Aorta (tissue), 5 donors: Measurements from ENCODE around the gene ERAP2. TPM values are rescaled to one million over a fixed set of nuclear protein-coding genes. Genes with fewer than 3 reads are reported as not detected.

ENCODE experiments used
- ATAC-seq: fragments of 200-7000 bp; cut with Tn5 transposase; one replicate; pipeline ENCODE4 v1.9.1; 2022; ENCODE audit warnings: moderate library complexity; ENCODE audit not compliant: low FRiP score
- DNase-seq, 2 donors: peaks; one replicate each; pipeline ENCODE4 v3.0.0-alpha.2; 2020
- H3K27ac ChIP-seq, 2 donors: one replicate each; pipeline ENCODE4 v1.5.1; 2013; ENCODE audit warnings: low read length in 2 of 2, mild to moderate bottlenecking in 2 of 2, moderate library complexity in 2 of 2, control low read depth in 1 of 2, inconsistent platforms in 1 of 2, low read depth in 1 of 2
- H3K27me3 ChIP-seq, 2 donors: one replicate each; pipeline ENCODE4 v1.6.1; 2013; ENCODE audit warnings: control low read depth in 1 of 2, low read length in 1 of 2, mild to moderate bottlenecking in 1 of 2, moderate library complexity in 1 of 2; ENCODE audit not compliant: insufficient read depth in 2 of 2, control insufficient read depth in 1 of 2
- H3K36me3 ChIP-seq, 2 donors: one replicate each; pipeline ENCODE4 v1.6.1; 2013; ENCODE audit warnings: control low read depth in 1 of 2, low read length in 1 of 2, mild to moderate bottlenecking in 1 of 2; ENCODE audit not compliant: insufficient read depth in 2 of 2, control insufficient read depth in 1 of 2
- H3K4me1 ChIP-seq, 2 donors: one replicate each; pipeline ENCODE4 v1.6.1; 2013; ENCODE audit warnings: low read length in 2 of 2, control low read depth in 1 of 2, mild to moderate bottlenecking in 1 of 2, moderate library complexity in 1 of 2; ENCODE audit not compliant: insufficient read depth in 2 of 2, control insufficient read depth in 1 of 2
- H3K4me3 ChIP-seq, 2 donors: one replicate each; pipeline ENCODE4 v1.5.1; 2013; ENCODE audit warnings: low read length in 2 of 2, control low read depth in 1 of 2, mild to moderate bottlenecking in 1 of 2
- H3K9me3 ChIP-seq: one replicate; pipeline ENCODE4 v1.6.1; 2013; ENCODE audit warnings: mild to moderate bottlenecking, low read length; ENCODE audit not compliant: control insufficient read depth
- WGBS, 2 donors: extraction: QIAGEN DNeasy Blood & Tissue Kit; methylation state at CpG; one replicate each; pipeline ENCODE4 v1.1.7; 2013; 5-methylcytosine and 5-hydroxymethylcytosine counted together
- intact Hi-C, 2 donors: fragments of 100-400 bp; cut with DNase I; formaldehyde crosslinking; loops; one replicate each; pipeline versions ENCODE4 v1.14.2 to v1.15.0; 2022
- polyA plus RNA-seq, 2 donors: library from polyadenylated mRNA; stranded (reverse); fragments of 200-250 nt; gene quantifications; one replicate each; pipeline ENCODE4 v1.2.3, GENCODE V29; 2013
- total RNA-seq, 2 donors: library from RNA; stranded (reverse); fragmentation: NEBNext Ultra II Directional; extraction: Animal tissue kit (Norgen Biotek cat#: 25700); gene quantifications; one replicate each; pipeline ENCODE4 v1.2.1, GENCODE V29; 2021
- donor health status: healthy with polysubstance abuse.
- donor health status: Bipolar disorder and iron deficiency.
- donor health status: DM: no; HTN: no; CAD: no.
- donor health status: DM: no; HTN: no; CAD: no.
- donor health status: DM: yes; HTN: yes; CAD: no.

Gene ERAP2
- total and polyA plus RNA-seq, 4 donors, result 0.63 to 24.2 (median 5.9) TPM

DNA sequence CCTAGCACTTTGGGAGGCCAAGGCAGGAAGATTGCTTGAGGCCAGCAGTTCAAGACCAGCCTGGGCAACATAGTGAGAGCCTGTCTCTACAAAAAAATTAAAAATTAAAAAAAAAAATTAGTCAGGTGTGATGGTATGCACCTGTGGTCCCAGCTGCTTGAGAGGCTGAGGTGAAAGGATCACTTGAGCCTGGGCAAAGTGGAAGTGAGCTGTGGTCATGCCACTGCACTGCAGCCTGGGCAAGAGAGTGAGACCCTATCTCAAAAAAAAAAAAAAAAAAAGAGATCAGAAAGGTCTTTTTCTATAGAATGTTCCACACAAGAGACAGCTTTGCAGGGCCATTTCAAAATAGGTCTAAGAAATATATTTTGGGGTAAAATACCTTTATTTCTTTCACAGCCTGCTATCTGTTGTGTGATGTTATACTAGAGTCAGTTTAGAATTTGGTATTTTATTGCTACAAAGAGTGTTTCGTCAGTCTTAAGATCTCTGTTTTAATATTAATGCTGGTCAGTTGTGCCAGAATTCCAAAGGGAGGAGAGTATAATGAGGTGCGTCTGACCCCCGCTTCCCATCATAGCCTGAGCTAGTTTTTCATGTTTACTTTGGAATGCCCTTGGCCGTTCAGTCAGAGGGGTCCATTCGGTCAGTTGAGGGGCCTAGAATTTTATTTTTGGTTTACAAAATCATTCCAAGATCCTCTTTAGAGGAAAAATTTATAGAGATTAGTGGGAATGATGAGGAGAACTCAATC is 69.0 kb downstream of the ERAP2 start:
- ATAC-seq (no peak), DNase-seq (no peak)
- Histone ChIP-seq H3K27me3 (no peaks in the 10 kb centered on the region), H3K9me3 (no peaks in the 10 kb centered on the region), H3K4me1 (no peaks in the 10 kb centered on the region), H3K36me3 (no peaks in the 10 kb centered on the region), H3K27ac (no peak overlapping the region), H3K4me3 (no peak overlapping the region)
- intact Hi-C loops, result no loop called here
- 81 to 84% methylated on average over 5 of the region's 5 CpGs for WGBS, 2 donors

DNA sequence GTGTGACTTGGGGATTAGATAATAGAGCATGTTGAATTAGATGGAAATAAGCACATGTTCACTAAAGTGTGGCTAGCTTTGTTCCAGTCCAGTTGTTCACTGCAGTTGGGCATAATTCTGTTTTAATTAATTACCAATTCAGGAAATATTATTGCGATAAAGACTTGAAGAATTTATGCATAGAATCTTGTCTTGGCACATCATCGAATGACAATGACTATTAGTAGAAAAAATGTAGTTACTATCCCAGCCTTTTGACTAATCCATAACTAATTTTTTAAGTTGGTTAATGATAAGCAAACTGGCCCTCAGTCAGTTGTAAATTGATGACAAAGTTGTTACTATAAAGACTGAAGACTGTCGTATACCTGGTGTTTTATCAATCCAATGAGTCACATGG is 70.1 kb downstream of the ERAP2 start:
- no peaks in the 10 kb centered on the region for H3K4me1 ChIP-seq
- no peak overlapping the region for H3K27ac ChIP-seq
- H3K4me3 ChIP-seq, result no peak overlapping the region
- H3K27me3 ChIP-seq, result no peaks in the 10 kb centered on the region
- no peaks in the 10 kb centered on the region for H3K9me3 ChIP-seq
- DNase-seq, result no peak
- ATAC-seq, result no peak
- intact Hi-C loops, result no loop called here
- no peaks in the 10 kb centered on the region for H3K36me3 ChIP-seq
- WGBS, 2 donors, result 94 to 95% methylated on average over 3 of the region's 3 CpGs

DNA sequence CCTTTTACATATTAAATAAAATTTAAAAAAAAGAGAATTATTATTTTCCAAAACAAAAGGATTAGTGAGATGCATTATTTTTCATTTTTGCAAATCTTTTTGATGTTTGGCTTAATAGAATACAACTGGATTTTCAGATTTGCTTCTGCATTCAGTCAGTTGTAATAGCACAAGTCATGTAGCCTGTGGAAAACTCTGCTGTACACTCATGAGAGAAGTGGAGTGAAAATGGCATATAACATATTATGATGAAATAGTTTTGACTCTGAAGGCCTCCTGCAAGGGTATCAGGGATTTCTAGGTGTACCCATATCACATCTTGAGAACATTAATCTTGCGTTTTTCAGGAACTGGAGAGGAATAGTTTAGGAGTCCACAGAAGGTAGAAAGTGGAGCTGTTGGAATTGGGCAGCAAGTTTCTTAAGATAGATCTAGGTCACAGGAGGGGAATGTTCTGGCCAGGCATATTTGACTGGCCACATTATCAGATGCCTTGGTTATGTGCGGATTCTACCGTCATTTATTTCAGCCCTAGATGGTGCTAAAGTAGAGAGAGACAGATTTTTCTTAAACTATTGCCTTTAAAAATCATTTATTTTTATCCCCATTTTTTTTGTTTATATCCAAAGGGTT is 75.9 kb downstream of the ERAP2 start:
- no peaks in the 10 kb centered on the region for H3K36me3 ChIP-seq
- intact Hi-C loops, result no loop called here
- WGBS, 2 donors, result 8 to 11% methylated on average over 3 of the region's 3 CpGs
- no peaks in the 10 kb centered on the region for H3K27me3 ChIP-seq
- peak overlapping the region; percentile 54 to 97 for H3K27ac ChIP-seq
- no peak for DNase-seq
- peaks cover 0 to 7% of the 10 kb centered on the region in 2 donors for H3K4me1 ChIP-seq
- no peak overlapping the region for H3K4me3 ChIP-seq
- no peaks in the 10 kb centered on the region for H3K9me3 ChIP-seq
- ATAC-seq, result peak; percentile 82

DNA sequence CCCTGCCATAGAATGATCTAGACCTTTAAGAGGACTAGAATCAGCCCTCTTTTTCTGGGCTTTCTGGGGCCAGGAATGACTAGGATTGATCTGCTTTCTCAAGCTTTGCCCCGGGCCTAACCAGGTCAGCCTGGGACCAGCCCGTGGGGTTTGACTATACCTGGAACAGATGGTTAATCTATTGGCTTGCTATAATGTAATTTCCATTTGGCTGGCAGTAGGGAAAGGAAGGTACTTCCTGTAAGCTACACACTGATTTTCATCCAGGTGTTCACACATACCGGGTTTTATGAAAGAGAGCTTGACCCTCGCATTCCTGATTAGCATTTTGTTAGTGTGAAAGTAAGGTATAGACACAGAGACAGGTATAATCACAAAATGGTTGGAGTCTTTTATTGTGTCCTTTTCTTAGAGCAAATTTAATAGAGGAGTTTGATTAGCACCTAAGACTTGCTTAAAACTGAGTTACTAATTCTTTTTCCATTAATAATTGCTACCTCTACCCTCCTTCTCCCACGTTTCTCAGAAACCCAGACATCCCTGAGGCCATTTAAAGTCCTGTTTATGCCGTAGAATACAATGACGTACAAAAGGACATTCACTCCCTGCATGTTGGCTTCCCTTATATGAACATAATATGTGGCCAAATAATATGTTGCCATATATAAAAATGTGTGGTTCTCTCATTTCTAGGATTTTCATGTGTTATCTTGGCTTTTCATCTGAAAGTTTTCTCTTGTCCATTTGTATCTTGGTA is 76.9 kb downstream of the ERAP2 start:
- Histone ChIP-seq H3K27me3 (no peaks in the 10 kb centered on the region), H3K36me3 (no peaks in the 10 kb centered on the region), H3K4me1 (peaks cover 0 to 12% of the 10 kb centered on the region in 2 donors), H3K9me3 (no peaks in the 10 kb centered on the region), H3K27ac (peak overlapping the region; percentile 61 to 97), H3K4me3 (no peak overlapping the region)
- intact Hi-C loops, result no loop called here
- 71 to 73% methylated on average over 7 of the region's 7 CpGs for WGBS, 2 donors
- ATAC-seq, result no peak
- no peak for DNase-seq

DNA sequence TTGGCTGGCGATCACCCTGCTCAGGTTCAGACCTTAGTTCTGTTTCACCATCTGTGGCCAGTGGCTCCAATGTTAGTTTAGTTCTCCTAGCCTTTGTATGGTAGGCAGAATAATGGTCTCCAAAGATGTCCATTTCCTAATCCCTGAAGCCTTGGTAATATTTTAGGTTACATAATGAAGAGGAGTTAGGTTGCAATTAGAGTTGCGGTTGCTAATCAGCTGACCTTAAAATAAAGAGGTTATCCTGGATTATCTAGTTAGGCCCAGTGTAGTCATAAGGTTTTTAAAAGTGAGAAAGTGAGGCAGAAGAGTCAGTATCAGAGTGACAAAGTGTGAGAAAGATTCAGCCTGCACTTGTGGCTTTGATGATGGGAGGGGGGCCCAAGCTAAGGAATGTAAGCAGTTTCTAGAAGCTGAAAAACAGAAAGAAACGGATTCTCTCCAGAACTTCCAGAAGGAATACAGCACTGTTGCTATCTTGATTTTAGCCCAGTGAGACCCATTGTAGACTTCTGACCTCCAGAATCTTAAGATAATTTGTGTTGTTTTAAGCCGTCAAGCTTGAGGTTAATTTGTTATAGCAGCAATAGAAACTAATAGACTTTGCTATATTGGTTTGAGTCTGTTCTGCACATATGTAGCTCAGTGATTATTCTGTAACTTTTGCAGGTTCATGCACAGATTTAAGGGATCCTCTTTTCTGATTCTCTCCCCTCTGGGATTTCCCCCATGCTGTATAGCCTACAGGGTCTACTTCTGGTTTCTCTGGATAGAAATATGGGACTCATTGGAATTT is 81.2 kb downstream of the ERAP2 start:
- H3K36me3 ChIP-seq, result no peaks in the 10 kb centered on the region

DNA sequence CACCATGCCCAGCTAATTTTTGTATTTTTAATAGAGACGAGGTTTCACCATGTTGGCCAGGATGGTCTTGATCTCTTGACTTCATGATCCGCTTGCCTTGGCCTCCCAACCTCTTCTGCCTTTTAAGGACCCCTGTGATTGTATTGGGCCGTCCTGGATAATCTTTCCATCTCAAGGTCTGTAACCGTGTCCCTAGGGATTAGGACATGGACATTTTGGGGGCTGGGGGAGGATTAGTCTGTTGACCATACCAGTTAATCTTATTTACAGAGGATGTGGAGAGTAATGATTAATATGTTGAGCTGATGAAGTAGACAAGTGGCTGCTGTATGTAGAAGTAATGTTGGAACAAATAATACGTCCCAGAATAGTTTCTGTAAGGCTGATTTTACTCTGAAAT is 82.7 kb downstream of the ERAP2 start:
- intact Hi-C loops, result no loop called here
- DNase-seq, result no peak
- no peaks in the 10 kb centered on the region for H3K27me3 ChIP-seq
- ATAC-seq, result no peak
- peaks cover 0 to 12% of the 10 kb centered on the region in 2 donors for H3K4me1 ChIP-seq
- H3K27ac ChIP-seq, result no peak overlapping the region
- no peaks in the 10 kb centered on the region for H3K36me3 ChIP-seq
- no peaks in the 10 kb centered on the region for H3K9me3 ChIP-seq
- 95 to 96% methylated on average over 5 of the region's 5 CpGs for WGBS, 2 donors
- no peak overlapping the region for H3K4me3 ChIP-seq

More for the DNA sequence above, 81.2 kb downstream of the ERAP2 start:
- DNase-seq (no peak), ATAC-seq (no peak)
- intact Hi-C loops, result no loop called here
- Histone ChIP-seq H3K9me3 (no peaks in the 10 kb centered on the region), H3K4me1 (peaks cover 0 to 16% of the 10 kb centered on the region in 2 donors), H3K27ac (no peak overlapping the region), H3K4me3 (no peak overlapping the region), H3K27me3 (no peaks in the 10 kb centered on the region)
- 89 to 93% methylated on average over 4 of the region's 4 CpGs for WGBS, 2 donors

DNA sequence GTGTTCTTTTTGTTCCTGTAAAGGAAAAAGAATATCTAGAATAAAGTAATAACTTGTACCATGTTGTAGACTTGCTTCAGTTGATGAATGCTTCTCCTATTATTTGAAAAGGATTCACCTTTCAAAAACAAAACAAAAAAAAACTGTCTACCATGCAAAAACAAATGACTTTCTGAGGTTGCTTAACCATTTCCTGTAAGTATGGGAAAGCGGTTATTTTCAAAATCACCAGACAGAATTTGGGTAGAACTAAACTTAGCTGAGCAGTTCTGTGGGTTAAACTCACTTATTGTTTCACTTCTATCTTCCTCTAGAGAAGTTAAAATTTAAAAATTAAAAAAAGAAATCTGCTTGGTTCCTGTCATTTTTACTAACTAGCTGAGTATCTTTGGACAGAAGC is 84.8 kb downstream of the ERAP2 start:
- WGBS, 2 donors, result 87 to 94% methylated on average over 1 of the region's 1 CpG
- intact Hi-C loops, result no loop called here
- Histone ChIP-seq H3K36me3 (no peaks in the 10 kb centered on the region), H3K4me1 (peaks cover 0 to 12% of the 10 kb centered on the region in 2 donors), H3K4me3 (no peak overlapping the region), H3K27ac (no peak overlapping the region), H3K27me3 (no peaks in the 10 kb centered on the region), H3K9me3 (no peaks in the 10 kb centered on the region)
- no peak for DNase-seq
- ATAC-seq, result no peak

DNA sequence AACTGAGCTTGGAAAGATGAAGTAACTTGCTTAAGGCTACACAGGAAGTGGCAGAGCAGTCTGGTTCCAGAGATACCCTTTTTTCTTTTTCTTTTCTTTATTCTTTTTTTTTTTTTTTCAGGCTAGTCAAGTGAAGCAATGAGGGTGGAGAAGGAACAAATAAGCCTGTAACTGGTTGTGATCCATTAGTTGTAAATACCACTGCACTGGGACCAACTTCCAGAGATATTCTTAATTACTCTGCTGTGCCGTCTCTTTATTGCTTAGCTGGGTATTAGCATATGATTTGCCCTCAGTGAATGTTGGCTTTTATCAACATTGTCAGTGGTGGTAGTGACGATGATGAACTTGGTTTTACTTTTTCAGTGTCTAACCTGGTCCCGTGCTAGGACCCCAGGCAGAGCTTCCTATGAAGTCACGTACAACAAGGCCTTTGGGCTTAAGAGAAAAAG is 86.3 kb downstream of the ERAP2 start:
- 86 to 87% methylated on average over 4 of the region's 4 CpGs for WGBS, 2 donors
- no peak overlapping the region for H3K4me3 ChIP-seq
- H3K27ac ChIP-seq, result no peak overlapping the region
- H3K9me3 ChIP-seq, result no peaks in the 10 kb centered on the region
- DNase-seq (no peak), ATAC-seq (no peak)
- intact Hi-C loops, result no loop called here
- H3K27me3 ChIP-seq, result no peaks in the 10 kb centered on the region
- peaks cover 0 to 6% of the 10 kb centered on the region in 2 donors for H3K4me1 ChIP-seq
- H3K36me3 ChIP-seq, result no peaks in the 10 kb centered on the region
